ENCODE data around the gene HES4. TPM values are rescaled to one million over a fixed set of nuclear protein-coding genes. Genes with fewer than 3 reads are reported as not detected.

HES4 gene
- total RNA-seq (2014; rRNA removed; shearing (Covaris generic); ENCODE audit: low replicate concordance), result 45.3 and 73.0 TPM in 2 replicates

GRCh38 chr1:999725-1000356, at the start of gene HES4:
HES4 (minus strand) TSS chr1:1000097; CDS start chr1:999973, 124 bp downstream.
- in situ Hi-C loops (cut with HindIII; ENCODE audit: low pct_unique_long_range_greater_than_20kb, low sequenced_read_pairs), result no loop called here

GRCh38 chr1:1048765-1049164, 48.9 kb upstream of the HES4 start:
- in situ Hi-C loops (cut with HindIII; ENCODE audit: low pct_unique_long_range_greater_than_20kb, low sequenced_read_pairs), result no loop called here

More at GRCh38 chr1:999725-1000356, at the start of gene HES4:
- peak; percentile 91 for DNase-seq (ENCODE audit: low read depth)

GRCh38 chr1:1047963-1048362, 48.1 kb upstream of the HES4 start:
- in situ Hi-C loops (cut with HindIII; ENCODE audit: low pct_unique_long_range_greater_than_20kb, low sequenced_read_pairs), result no loop called here
- DNase-seq (ENCODE audit: low read depth), result no peak

More at GRCh38 chr1:1048765-1049164, 48.9 kb upstream of the HES4 start:
- no peak for DNase-seq (ENCODE audit: low read depth)

GRCh38 chr1:1047407-1047806, 47.5 kb upstream of the HES4 start:
- no peak for DNase-seq (ENCODE audit: low read depth)
- in situ Hi-C loops (cut with HindIII; ENCODE audit: low pct_unique_long_range_greater_than_20kb, low sequenced_read_pairs), result no loop called here

- no peak for DNase-seq (ENCODE audit: low read depth)
- in situ Hi-C loops (cut with HindIII; ENCODE audit: low pct_unique_long_range_greater_than_20kb, low sequenced_read_pairs), result no loop called here
Measured at GRCh38 chr1:1046767-1047166, 46.9 kb upstream of the HES4 start.

GRCh38 chr1:1046243-1046642, 46.3 kb upstream of the HES4 start:
- in situ Hi-C loops (cut with HindIII; ENCODE audit: low pct_unique_long_range_greater_than_20kb, low sequenced_read_pairs), result no loop called here

GRCh38 chr1:1045129-1045528, 45.2 kb upstream of the HES4 start:
- in situ Hi-C loops (cut with HindIII; ENCODE audit: low pct_unique_long_range_greater_than_20kb, low sequenced_read_pairs), result no loop called here
- DNase-seq (ENCODE audit: low read depth), result no peak

More at GRCh38 chr1:1046243-1046642, 46.3 kb upstream of the HES4 start:
- DNase-seq (ENCODE audit: low read depth), result no peak

GRCh38 chr1:1044455-1045078, 44.7 kb upstream of the HES4 start:
- no peak for DNase-seq (ENCODE audit: low read depth)
- in situ Hi-C loops (cut with HindIII; ENCODE audit: low pct_unique_long_range_greater_than_20kb, low sequenced_read_pairs), result no loop called here

- DNase-seq (ENCODE audit: low read depth), result no peak
- in situ Hi-C loops (cut with HindIII; ENCODE audit: low pct_unique_long_range_greater_than_20kb, low sequenced_read_pairs), result no loop called here
Measured at GRCh38 chr1:1043921-1044320, 44.0 kb upstream of the HES4 start.

GRCh38 chr1:1043411-1043810, 43.5 kb upstream of the HES4 start:
- in situ Hi-C loops (cut with HindIII; ENCODE audit: low pct_unique_long_range_greater_than_20kb, low sequenced_read_pairs), result no loop called here
- DNase-seq (ENCODE audit: low read depth), result no peak

GRCh38 chr1:1042835-1043234, 42.9 kb upstream of the HES4 start:
- in situ Hi-C loops (cut with HindIII; ENCODE audit: low pct_unique_long_range_greater_than_20kb, low sequenced_read_pairs), result no loop called here
- DNase-seq (ENCODE audit: low read depth), result no peak

GRCh38 chr1:1041873-1042272, 42.0 kb upstream of the HES4 start:
- no peak for DNase-seq (ENCODE audit: low read depth)
- in situ Hi-C loops (cut with HindIII; ENCODE audit: low pct_unique_long_range_greater_than_20kb, low sequenced_read_pairs), result no loop called here

- no peak for DNase-seq (ENCODE audit: low read depth)
- in situ Hi-C loops (cut with HindIII; ENCODE audit: low pct_unique_long_range_greater_than_20kb, low sequenced_read_pairs), result no loop called here
Measured at GRCh38 chr1:1041092-1041523, 41.2 kb upstream of the HES4 start.

GRCh38 chr1:1040004-1040991, 40.4 kb upstream of the HES4 start:
- in situ Hi-C loops (cut with HindIII; ENCODE audit: low pct_unique_long_range_greater_than_20kb, low sequenced_read_pairs), result no loop called here
- DNase-seq (ENCODE audit: low read depth), result peak; percentile 64

GRCh38 chr1:1039145-1039910, 39.4 kb upstream of the HES4 start:
- DNase-seq (ENCODE audit: low read depth), result no peak
- in situ Hi-C loops (cut with HindIII; ENCODE audit: low pct_unique_long_range_greater_than_20kb, low sequenced_read_pairs), result no loop called here

GRCh38 chr1:1038694-1039093, 38.8 kb upstream of the HES4 start:
- DNase-seq (ENCODE audit: low read depth), result no peak
- in situ Hi-C loops (cut with HindIII; ENCODE audit: low pct_unique_long_range_greater_than_20kb, low sequenced_read_pairs), result no loop called here

- no peak for DNase-seq (ENCODE audit: low read depth)
- in situ Hi-C loops (cut with HindIII; ENCODE audit: low pct_unique_long_range_greater_than_20kb, low sequenced_read_pairs), result no loop called here
Measured at GRCh38 chr1:1037366-1038327, 37.8 kb upstream of the HES4 start.
